Activated T-cell treated with anti-CD3 and anti-CD28 coated beads, Interleukin-2, amount 50 U/mL, for 72 hours (primary cell): ENCODE results near the gene UBR1. TPM values are rescaled to one million over a fixed set of nuclear protein-coding genes. Genes with fewer than 3 reads are reported as not detected.

Experiments used
- total RNA-seq, 2 donors: library from RNA; stranded (reverse); gene quantifications; one replicate each; pipeline ENCODE4 v1.2.3, GENCODE V29; 2022

The UBR1 gene
- total RNA-seq, 2 donors from 2014 or later, result 33.1 to 37.5 TPM

Other genes starting within 250 kb of the UBR1 start
- 10 to 100 TPM; 23.4 to 23.7 TPM for gene TTBK2, start 185.3 kb downstream of the UBR1 start, total RNA-seq
- gene TMEM62, start 27.5 kb upstream of the UBR1 start, total RNA-seq, result 10 to 100 TPM; 17.1 to 19.2 TPM
- gene CCNDBP1, start 79.4 kb upstream of the UBR1 start, total RNA-seq, result 10 to 100 TPM; 90.9 to 97.6 TPM
- not detected for gene EPB42, start 115.0 kb upstream of the UBR1 start, total RNA-seq
- not detected for gene TGM5, start 160.9 kb upstream of the UBR1 start, total RNA-seq
- gene TGM7, start 196.2 kb upstream of the UBR1 start, total RNA-seq, result not detected
- 1 to 10 TPM; 5.6 to 7.8 TPM for gene LCMT2, start 224.5 kb upstream of the UBR1 start, total RNA-seq